Measurements from ENCODE around the gene AGAP5. TPM values are rescaled to one million over a fixed set of nuclear protein-coding genes. Genes with fewer than 3 reads are reported as not detected.

The AGAP5 gene
- total and polyA plus RNA-seq, 7 donors, result 1.2 to 5.9 (median 4.7) TPM

GRCh38 chr10:73644015-73644743 lies 53.7 kb downstream of the AGAP5 start:
- WGBS, 2 donors, result 22 to 35% methylated on average over 5 of the region's 5 CpGs
- no peak overlapping the region for H3K27ac ChIP-seq
- H3K4me3 ChIP-seq, result no peak overlapping the region
- peak; percentile 78 for DNase-seq
- no peaks in the 10 kb centered on the region for H3K27me3 ChIP-seq
- TF ChIP-seq EP300 (IDR thresholded peaks at IDR 0.05) (no peak), CTCF (IDR thresholded peaks at IDR 0.05) (peak; percentile 87 to 96 (median 94))
- intact Hi-C loops (cut with DNase I), result loop anchor here (1.0 kb wide), 1 partner anchor 115 kb away; no protein-coding TSS in a partner anchor
- peaks cover 0 to 20% (median 14%) of the 10 kb centered on the region in 4 donors for H3K4me1 ChIP-seq
- H3K9me3 ChIP-seq, result no peaks in the 10 kb centered on the region
- H3K36me3 ChIP-seq, result no peaks in the 10 kb centered on the region

GRCh38 chr10:73643362-73643761 lies 54.5 kb downstream of the AGAP5 start:
- DNase-seq, result no peak
- H3K27ac ChIP-seq, result no peak overlapping the region
- H3K4me1 ChIP-seq, result peaks cover 0 to 18% (median 11%) of the 10 kb centered on the region in 4 donors
- H3K36me3 ChIP-seq, result no peaks in the 10 kb centered on the region
- no peak for TF ChIP-seq EP300 (IDR thresholded peaks at IDR 0.05)
- TF ChIP-seq POLR2A (IDR thresholded peaks at IDR 0.05), result no peak
- TF ChIP-seq CTCF (IDR thresholded peaks at IDR 0.05), result no peak
- no peak for TF ChIP-seq POLR2AphosphoS5 (IDR thresholded peaks at IDR 0.05)
- no peaks in the 10 kb centered on the region for H3K27me3 ChIP-seq
- H3K4me3 ChIP-seq, result no peak overlapping the region
- intact Hi-C loops (cut with DNase I), result no loop called here
- WGBS, 2 donors, result 81 to 85% methylated on average over 2 of the region's 2 CpGs
- no peaks in the 10 kb centered on the region for H3K9me3 ChIP-seq

GRCh38 chr10:73641328-73642060 lies 56.4 kb downstream of the AGAP5 start, which contains the start of gene MYOZ1:
TSS of gene MYOZ1 (minus strand) at chr10:73641474. CDS start at chr10:73640017, 1,457 bp downstream.
- TF ChIP-seq EP300 (IDR thresholded peaks at IDR 0.05) (no peak), POLR2AphosphoS5 (IDR thresholded peaks at IDR 0.05) (no peak), CTCF (IDR thresholded peaks at IDR 0.05) (no peak), POLR2A (IDR thresholded peaks at IDR 0.05) (no peak)
- Histone ChIP-seq H3K4me1 (peaks cover 0 to 6% (median 0%) of the 10 kb centered on the region in 4 donors), H3K27ac (no peak within 1 kb of the TSS)

GRCh38 chr10:73639286-73639685 lies 58.6 kb downstream of the AGAP5 start:
- Histone ChIP-seq H3K36me3 (no peaks in the 10 kb centered on the region), H3K4me3 (no peak overlapping the region), H3K27me3 (no peaks in the 10 kb centered on the region), H3K4me1 (peaks cover 0 to 6% (median 0%) of the 10 kb centered on the region in 4 donors), H3K9me3 (no peaks in the 10 kb centered on the region), H3K27ac (no peak overlapping the region)
- no peak for DNase-seq
- WGBS, 2 donors, result 90 to 95% methylated on average over 3 of the region's 3 CpGs
- TF ChIP-seq EP300 (IDR thresholded peaks at IDR 0.05), result no peak
- TF ChIP-seq POLR2A (IDR thresholded peaks at IDR 0.05), result no peak
- TF ChIP-seq POLR2AphosphoS5 (IDR thresholded peaks at IDR 0.05), result no peak
- TF ChIP-seq CTCF (IDR thresholded peaks at IDR 0.05), result no peak
- intact Hi-C loops (cut with DNase I), result no loop called here

More at GRCh38 chr10:73641328-73642060, 56.4 kb downstream of the AGAP5 start, which contains the start of gene MYOZ1:
- no peaks in the 10 kb centered on the region for H3K9me3 ChIP-seq
- no peak for DNase-seq
- H3K4me3 ChIP-seq, result no peak within 1 kb of the TSS
- no peaks in the 10 kb centered on the region for H3K36me3 ChIP-seq
- WGBS, 2 donors, result 84 to 91% methylated on average over 9 of the region's 9 CpGs
- intact Hi-C loops (cut with DNase I), result no loop called here
- H3K27me3 ChIP-seq, result no peaks in the 10 kb centered on the region
